ENCODE results near the gene NFYC. TPM values are rescaled to one million over a fixed set of nuclear protein-coding genes. Genes with fewer than 3 reads are reported as not detected.

The NFYC gene
- total and polyA plus RNA-seq, 2 of the 8 experiments (the other 6 are each of a cell fraction or from before 2014, with no cell fraction given) = 54.1 to 124 TPM

DNA sequence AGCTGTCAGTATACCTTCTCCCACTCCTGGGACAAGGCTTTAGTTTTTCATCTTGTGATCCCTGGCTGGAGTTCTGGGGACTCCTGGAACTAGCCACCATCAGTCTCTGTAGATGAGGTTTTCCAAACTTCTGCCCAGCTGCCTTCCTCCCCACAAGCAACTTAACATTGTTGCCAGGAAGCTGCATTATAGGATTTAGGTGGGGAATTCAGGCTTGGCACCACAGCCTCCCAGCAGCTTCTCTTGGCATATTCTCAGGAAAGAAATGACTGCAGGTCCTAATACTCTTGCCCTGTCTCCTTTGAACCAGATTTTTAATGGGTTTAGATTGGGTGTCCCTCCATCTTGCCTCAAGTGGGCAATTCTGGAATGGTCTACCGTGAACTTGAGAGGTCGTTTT is 73.5 kb downstream of the NFYC start:
- no peak overlapping the region for H2BK12ac ChIP-seq (ENCODE audit: low read depth, low read length)
- 80% methylated on average over 2 of the region's 2 CpGs; no CpG with 5 or more reads in 1 of the 2 experiments for WGBS, 2 experiments (ENCODE audit: extremely low coverage in 1 of 2, insufficient coverage in 1 of 2, insufficient read length in 1 of 2, insufficient replicate concordance in 2 of 2, low coverage in 1 of 2, low lambda C conversion rate in 2 of 2, missing lambda C conversion rate in 1 of 2)
- CTCF ChIA-PET (ENCODE audit: partially characterized antibody) = interaction anchor here (0.6 to 15.0 kb wide), 10 partner anchors 9 to 295 kb away, joined by 3 to 140 read pairs (median 3); no protein-coding TSS in a partner anchor

More for the DNA sequence above, 73.5 kb downstream of the NFYC start:
- Histone ChIP-seq H3K27ac (ENCODE audit: low read depth, low read length) (no peak overlapping the region), H2BK15ac (ENCODE audit: low read length) (no peak overlapping the region), H2AFZ (ENCODE audit: low read length) (no peak overlapping the region), H3K9me3 (ENCODE audit: insufficient read depth in 2 of 2, low read depth in 1 of 2, low read length in 1 of 2) (no peaks in the 10 kb centered on the region), H3K18ac (ENCODE audit: extremely low read depth, low read length) (no peak overlapping the region), H3K27me3 (replicated peaks in 1 of 4; ENCODE audit: control insufficient read depth in 3 of 4, extremely low read depth in 1 of 4, insufficient read depth in 3 of 4, low read length in 3 of 4) (no peaks in the 10 kb centered on the region), H2BK5ac (ENCODE audit: low read depth, low read length) (no peak overlapping the region; the same call in 1 of the 2 replicates), H3K4me2 (ENCODE audit: insufficient read depth in 1 of 2, low read depth in 2 of 2, low read length in 2 of 2) (no peak overlapping the region), H3K4me3 (ENCODE audit: extremely low read depth in 1 of 4, insufficient read depth in 2 of 4, low read depth in 3 of 4, low read length in 4 of 4) (no peak overlapping the region), H3K9ac (replicated peaks in 1 of 4; ENCODE audit: extremely low read depth in 1 of 4, low read depth in 3 of 4, low read length in 3 of 4) (no peak overlapping the region), H3K56ac (replicated peaks; ENCODE audit: insufficient read length, low read depth, low read length) (no peak overlapping the region), H4K20me1 (replicated peaks in 1 of 2; ENCODE audit: control insufficient read depth in 1 of 2, insufficient read depth in 2 of 2, low read length in 2 of 2) (peaks cover 3% of the 10 kb centered on the region in 2 experiments), H2BK20ac (ENCODE audit: low read length) (no peak overlapping the region), H3K4me1 (replicated peaks in 1 of 4; ENCODE audit: control insufficient read depth in 3 of 4, insufficient read depth in 4 of 4, low read length in 3 of 4) (no peaks in the 10 kb centered on the region), H3K4ac (replicated peaks; ENCODE audit: insufficient read length, low read depth, low read length) (no peak overlapping the region), H3K79me1 (ENCODE audit: low read depth, low read length) (no peaks in the 10 kb centered on the region; the same call in 1 of the 2 replicates), H3K14ac (ENCODE audit: insufficient read length) (no peak overlapping the region), H4K91ac (replicated peaks; ENCODE audit: insufficient read length, low read length) (no peak overlapping the region), H4K5ac (ENCODE audit: insufficient read length, low read depth, low read length) (no peak overlapping the region), H3K23me2 (ENCODE audit: low read depth, low read length) (no peaks in the 10 kb centered on the region), H3K23ac (ENCODE audit: insufficient read length) (no peak overlapping the region), H2AK5ac (ENCODE audit: low read depth, low read length) (no peak overlapping the region), H4K8ac (ENCODE audit: extremely low read depth, insufficient read depth, low read length) (no peak overlapping the region), H3K36me3 (ENCODE audit: control insufficient read depth in 2 of 4, insufficient read depth in 4 of 4, low read length in 3 of 4) (peaks cover 26 to 75% (median 56%) of the 10 kb centered on the region in 4 experiments), H2BK120ac (replicated peaks; ENCODE audit: low read depth, low read length) (no peak overlapping the region), H3K79me2 (ENCODE audit: control insufficient read depth in 1 of 2, insufficient read depth in 2 of 2, low read length in 2 of 2) (no peaks in the 10 kb centered on the region)
- POLR2A ChIA-PET (ENCODE audit: partially characterized antibody) = interaction anchor here (1.0 to 1.3 kb wide), 2 partner anchors 8 to 12 kb away, joined by 3 to 4 read pairs; no protein-coding TSS in a partner anchor
- DNase-seq (ENCODE audit: low read depth in 1 of 2, low spot score in 2 of 2) (no peak), FAIRE-seq (no peak)
- TF ChIP-seq EGR1 (IDR thresholded peaks at IDR 0.05; ENCODE audit: borderline replicate concordance, low read depth, low read length) = no peak
- TF ChIP-seq SAP30 (IDR thresholded peaks at IDR 0.05; ENCODE audit: insufficient read depth, insufficient replicate concordance, low read length) = no peak
- no peak for TF ChIP-seq POLR2AphosphoS5 (IDR thresholded peaks at IDR 0.05; ENCODE audit: low read depth, low read length)
- no peak for TF ChIP-seq EP300 (IDR thresholded peaks at IDR 0.05; ENCODE audit: borderline replicate concordance in 1 of 2, low read depth in 2 of 2, low read length in 2 of 2)
- no peak for TF ChIP-seq GTF2F1 (IDR thresholded peaks at IDR 0.05; ENCODE audit: borderline replicate concordance, low read depth, low read length)
